DMS 273 (cell line): ENCODE measurements around the gene MGRN1.

ENCODE experiments used
- DNase-seq: peaks from one replicate; lab custom pipeline; 2025; ENCODE audit not compliant: unreplicated experiment; lab: John Stamatoyannopoulos, UW

MGRN1 gene

GRCh38 chr16:4624015-4624826 lies at the start of gene MGRN1:
Gene MGRN1 (plus strand): TSS chr16:4624826. CDS start chr16:4624961, 135 bp downstream.
- peak; percentile 99 for DNase-seq

DNA sequence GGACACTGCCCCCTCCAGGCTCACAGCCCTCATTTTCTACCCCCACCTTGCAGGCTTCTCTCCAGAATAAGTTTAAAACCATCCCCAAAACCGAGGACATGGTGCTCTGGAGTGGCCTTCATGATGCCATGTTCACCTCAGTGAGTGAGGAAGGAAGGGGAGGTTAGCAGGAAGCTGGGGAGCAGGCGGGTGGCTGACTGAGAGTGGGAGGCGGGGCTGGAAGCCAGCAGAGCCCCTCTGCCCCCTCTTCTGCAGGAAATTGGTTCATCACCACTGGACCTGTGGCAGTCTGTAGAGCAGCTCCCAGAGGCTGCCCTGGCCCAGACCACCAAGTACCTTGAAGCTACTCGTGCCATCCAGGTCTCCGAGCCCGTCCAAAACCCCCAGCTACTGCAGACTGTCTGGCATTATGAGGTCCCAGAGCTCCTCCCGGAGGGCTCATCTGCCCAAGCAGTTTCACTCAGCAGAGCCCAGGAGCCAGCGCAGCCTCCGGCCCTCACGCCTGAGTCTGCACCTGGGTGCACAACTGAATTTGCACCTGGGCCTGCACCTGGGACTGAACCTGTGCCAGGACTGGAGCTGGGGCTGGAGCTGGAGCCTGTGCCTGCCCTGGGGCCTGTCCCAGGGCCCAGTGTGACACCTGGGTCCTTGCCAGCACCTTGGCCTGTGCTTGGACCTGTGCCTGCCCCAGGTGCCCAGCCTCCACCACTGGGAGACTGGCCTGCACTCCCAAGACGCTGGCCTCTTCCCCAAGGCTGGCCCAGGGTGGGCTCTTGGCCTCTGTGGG lies 49.5 kb upstream of the MGRN1 start:
- DNase-seq: peak; percentile 34

DNA sequence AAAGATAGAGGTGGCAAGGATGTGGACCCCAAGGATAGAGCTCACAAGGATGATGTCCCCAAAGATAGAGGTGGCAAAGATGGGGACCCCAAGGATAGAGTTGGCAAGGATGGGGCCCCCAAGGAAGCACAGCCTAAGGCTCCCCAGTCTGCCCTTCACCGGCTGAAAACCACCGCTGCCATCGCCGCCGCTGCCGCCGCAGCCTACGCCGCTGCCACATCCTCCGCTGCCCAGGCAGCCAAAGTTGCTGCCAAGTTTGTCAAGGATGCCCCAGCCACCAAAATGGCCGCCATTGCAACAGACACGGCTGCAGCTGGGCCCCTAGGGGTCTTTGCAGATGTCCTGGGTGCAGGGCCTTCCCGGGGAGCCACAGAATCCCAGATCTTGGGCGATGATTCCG lies 48.6 kb upstream of the MGRN1 start:
- DNase-seq: no peak

- DNase-seq: no peak
Observed at GRCh38 chr16:4578961-4579530, 45.6 kb upstream of the MGRN1 start.

DNA sequence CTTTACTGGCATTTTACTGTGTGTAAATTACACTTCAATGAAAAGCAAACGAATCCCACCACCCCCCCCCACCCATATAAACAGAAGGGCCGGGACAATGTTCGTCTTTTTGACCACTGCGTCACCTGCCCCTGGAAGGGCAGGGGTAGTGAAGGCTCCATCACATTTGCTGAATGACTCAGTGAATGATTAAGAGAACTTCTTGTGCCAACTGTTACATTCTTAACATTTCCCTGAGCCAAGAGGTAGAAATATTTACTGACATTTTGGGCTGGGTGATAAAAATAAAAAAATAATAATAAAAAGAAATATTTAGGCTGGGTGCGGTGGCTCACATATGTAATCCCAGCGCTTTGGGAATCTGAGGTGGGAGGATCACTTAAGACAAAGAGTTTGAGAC lies 44.4 kb upstream of the MGRN1 start:
- DNase-seq: no peak

- DNase-seq: no peak
Observed at GRCh38 chr16:4583906-4584305, 40.7 kb upstream of the MGRN1 start.

GRCh38 chr16:4586291-4586690 lies 38.3 kb upstream of the MGRN1 start:
- no peak for DNase-seq

- DNase-seq: no peak
Observed at GRCh38 chr16:4588386-4588785, 36.2 kb upstream of the MGRN1 start.

- no peak for DNase-seq
Observed at GRCh38 chr16:4588961-4589360, 35.7 kb upstream of the MGRN1 start.

GRCh38 chr16:4591191-4591590 lies 33.4 kb upstream of the MGRN1 start:
- DNase-seq: no peak

- DNase-seq: no peak
Observed at GRCh38 chr16:4591706-4592470, 32.7 kb upstream of the MGRN1 start.

DNA sequence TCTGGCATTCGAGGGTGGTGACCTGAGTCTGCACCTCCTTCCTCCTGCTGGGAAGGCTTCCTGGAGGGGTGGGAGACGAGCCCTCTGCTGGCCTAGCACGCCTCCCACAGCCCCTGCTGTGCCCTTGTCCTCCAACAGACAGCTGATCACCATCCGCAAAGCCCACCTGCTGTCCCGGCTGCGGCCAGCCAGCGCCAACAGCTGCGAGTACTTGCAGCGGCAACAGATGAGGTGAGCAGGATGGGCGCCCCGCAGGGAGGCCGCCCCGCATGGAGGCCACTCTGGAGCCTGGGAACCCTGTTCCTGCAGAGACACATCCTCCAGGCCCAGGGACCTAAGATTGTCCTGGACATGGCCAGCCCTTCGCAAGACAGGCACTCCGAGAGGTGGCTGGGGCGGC lies 31.5 kb upstream of the MGRN1 start:
- peak; percentile 38 for DNase-seq

GRCh38 chr16:4594433-4595410 lies 29.9 kb upstream of the MGRN1 start:
- no peak for DNase-seq

GRCh38 chr16:4597174-4597573 lies 27.5 kb upstream of the MGRN1 start:
- DNase-seq: no peak

DNA sequence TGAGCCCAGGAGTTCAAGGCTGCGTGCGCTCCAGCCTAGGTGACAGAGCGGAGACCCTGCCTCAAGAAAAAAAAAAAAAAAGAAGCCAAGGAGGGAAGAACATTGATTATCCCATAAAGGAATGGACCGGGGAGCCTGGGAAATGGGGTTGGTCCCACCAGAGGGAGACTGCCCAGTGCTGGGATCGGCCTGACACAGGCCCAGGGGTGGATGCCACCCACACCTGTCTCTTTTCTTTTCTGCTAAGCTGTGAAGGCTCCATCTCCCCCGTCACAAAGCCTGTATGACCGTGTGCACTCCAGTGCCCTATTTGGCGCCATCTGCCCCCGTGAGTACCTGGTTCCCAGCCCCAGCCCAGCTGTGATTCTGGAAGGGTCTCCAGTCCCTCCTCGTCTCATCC lies 25.6 kb upstream of the MGRN1 start:
- DNase-seq: no peak

DNA sequence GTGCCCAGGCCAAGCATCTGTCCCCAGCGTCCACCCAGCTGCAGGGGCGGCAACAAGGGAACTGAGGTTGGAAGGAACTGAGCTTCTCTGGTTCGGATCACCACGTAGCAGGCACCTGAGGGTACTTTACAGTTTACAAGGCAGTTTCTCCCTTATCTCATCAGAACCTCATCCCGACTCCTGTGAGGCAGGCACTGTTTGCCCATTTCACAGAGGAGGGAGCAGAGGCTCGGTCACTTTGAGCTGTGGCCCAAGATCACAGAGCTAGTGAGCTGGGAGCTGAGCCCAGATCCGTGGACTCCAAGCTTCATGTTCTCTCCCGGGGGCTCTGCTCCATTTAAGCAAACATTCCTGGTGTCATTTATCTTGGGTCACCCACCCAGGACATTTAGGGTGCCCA lies 25.1 kb upstream of the MGRN1 start:
- DNase-seq: no peak

DNA sequence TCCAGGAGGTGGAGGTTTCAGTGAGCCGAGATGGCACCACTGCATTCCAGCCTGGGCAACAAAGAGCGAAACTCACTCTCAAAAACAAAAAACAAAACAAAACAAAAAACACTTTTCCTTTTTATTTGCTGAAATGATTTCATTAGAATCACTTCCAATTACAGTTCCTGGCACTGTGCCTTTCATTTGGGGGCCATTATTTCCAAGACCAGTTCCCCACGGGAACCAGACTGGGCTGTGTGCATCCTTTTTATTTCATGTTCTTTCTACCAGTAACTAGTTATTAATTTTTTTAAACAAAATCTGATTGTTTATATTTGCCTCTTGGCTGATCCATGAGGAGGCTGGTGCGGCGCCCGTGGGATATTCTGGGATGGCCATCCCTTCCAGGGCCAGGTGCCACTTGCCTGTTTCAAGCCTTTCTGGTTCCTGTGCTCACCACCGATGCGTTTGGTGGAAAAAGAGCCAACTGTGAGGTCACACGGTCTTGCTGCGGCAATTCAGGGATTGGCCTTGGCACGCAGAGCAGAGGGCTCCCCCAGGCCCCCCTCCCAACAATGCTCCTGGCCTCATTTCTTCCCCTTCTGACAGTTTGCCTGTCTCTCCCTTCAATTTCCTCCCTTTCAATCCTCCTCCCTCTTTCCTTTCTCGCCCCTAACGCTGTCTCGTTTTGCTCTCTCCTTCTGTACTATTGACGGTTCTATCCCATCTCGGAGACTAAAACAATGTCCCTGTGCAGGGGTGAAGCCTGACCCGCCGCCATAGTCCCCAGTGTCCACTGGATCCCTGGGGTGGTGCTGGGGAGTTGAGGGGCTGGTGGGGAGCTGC lies 23.4 kb upstream of the MGRN1 start:
- no peak for DNase-seq

- DNase-seq: no peak
Observed at GRCh38 chr16:4601864-4602186, 22.8 kb upstream of the MGRN1 start.

- no peak for DNase-seq
Observed at GRCh38 chr16:4602331-4602730, 22.3 kb upstream of the MGRN1 start.
